ENCODE results near the gene DDR2.

- TF ChIP-seq POLR2A (IDR thresholded peaks at IDR 0.05; ENCODE audit: low read depth, low read length): no peak
- TF ChIP-seq POLR2AphosphoS5 (IDR thresholded peaks at IDR 0.05; ENCODE audit: low read depth, low read length): no peak
- no peak for TF ChIP-seq TAF1 (IDR thresholded peaks at IDR 0.05; ENCODE audit: low read depth, low read length)
Observed at GRCh38 chr1:162654915-162655620, 22.8 kb downstream of the DDR2 start.

Data from GM12891 (cell line).